DMS153 (cell line): ENCODE data around the gene CGB7.
"Not testable (repeated sequence)": the region's sequence is repeated elsewhere in the genome, so short reads cannot be mapped to it uniquely, and the experiment has no call there.

Source experiments
- DNase-seq: peaks from one replicate; lab custom pipeline; 2025; lab: John Stamatoyannopoulos, UW

CGB7 gene

DNA sequence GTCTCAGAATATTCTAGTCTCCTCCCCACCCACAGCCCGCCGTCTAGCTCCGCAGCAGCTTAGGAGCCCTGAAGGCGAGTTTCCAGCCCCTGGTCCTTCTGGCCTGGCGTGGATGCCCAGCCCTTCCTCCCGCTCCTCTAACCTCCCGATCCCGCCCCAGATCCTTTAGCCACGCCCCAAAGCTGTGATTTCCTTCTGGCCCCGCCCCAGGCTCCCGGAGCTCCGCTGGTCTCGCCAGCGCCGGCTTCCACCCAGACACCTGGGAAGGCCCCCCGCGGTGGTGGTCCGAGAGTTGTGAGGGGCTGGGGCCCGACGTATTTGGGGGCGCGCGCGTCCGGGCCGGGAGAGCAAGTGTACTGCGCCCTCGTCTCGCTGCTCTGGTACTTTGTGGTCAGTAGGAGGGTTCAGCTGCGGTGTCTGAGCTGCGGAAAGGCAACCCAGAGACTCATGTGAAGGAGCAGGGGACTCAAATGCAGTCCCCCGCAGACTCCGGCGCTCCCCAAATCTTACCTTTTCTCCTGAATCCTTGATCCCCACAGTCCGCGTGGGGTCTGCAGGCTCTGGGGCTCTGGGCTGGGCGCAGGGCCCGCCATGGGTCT lies at the start of gene CGB7:
TSS of gene CGB7 (minus strand) at position 114 of the 599 bp plus-strand sequence. CDS start 2,374 bp downstream, outside the sequence.
- DNase-seq: no peak

DNA sequence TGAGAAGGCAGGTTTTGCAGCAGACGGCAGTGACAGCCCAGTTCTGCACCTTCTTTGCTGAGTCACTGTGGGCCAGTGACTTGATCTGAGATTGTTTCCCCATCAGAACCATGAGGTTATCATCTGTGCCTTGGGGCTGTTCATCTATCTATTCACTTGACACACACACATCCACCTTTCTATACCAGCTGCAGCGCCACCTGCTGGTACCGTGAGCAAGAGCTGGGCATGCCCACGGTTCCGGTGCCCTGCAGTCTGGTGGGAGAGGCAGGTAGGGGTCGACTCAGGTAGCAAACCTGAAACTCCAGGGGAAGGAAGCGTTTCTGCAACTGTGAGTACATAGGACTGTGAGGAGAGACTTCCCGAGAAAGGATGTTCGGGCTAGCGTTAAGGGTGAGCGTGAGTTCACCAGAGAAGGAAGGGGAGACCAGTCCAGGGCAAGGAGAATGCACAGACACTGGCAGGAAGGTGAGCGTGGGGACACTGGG lies 49.1 kb upstream of the CGB7 start:
- DNase-seq: no peak

DNA sequence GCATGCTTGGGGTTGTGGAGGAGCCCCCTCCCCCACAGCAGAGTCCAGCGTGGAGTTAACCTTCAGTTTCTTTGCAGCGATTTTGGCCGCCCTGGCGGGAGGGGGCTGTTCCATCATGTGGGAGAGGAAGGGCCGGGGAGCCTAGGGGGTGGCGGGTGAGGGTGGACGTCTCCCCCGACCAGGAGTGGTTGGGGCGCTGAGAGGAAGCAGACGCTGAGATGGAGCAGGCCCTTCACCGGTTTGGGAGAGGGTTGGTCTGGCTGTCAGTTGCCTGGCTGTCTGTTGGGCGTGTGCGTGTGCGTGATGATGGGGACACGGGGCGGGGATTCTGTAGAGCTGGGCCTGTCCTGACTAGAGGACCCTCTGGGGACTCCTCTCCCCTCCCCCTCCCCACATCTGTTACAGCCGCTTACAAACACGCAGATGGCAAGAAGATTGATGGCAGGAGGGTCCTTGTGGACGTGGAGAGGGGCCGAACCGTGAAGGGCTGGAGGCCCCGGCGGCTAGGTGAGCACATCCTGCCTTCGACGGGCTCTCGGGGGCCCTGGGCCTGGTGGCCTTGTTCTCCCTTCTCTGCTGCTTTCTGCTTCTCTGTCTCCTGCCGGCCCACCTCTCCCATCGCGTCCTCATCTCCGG lies 46.8 kb upstream of the CGB7 start:
- DNase-seq: no peak

DNA sequence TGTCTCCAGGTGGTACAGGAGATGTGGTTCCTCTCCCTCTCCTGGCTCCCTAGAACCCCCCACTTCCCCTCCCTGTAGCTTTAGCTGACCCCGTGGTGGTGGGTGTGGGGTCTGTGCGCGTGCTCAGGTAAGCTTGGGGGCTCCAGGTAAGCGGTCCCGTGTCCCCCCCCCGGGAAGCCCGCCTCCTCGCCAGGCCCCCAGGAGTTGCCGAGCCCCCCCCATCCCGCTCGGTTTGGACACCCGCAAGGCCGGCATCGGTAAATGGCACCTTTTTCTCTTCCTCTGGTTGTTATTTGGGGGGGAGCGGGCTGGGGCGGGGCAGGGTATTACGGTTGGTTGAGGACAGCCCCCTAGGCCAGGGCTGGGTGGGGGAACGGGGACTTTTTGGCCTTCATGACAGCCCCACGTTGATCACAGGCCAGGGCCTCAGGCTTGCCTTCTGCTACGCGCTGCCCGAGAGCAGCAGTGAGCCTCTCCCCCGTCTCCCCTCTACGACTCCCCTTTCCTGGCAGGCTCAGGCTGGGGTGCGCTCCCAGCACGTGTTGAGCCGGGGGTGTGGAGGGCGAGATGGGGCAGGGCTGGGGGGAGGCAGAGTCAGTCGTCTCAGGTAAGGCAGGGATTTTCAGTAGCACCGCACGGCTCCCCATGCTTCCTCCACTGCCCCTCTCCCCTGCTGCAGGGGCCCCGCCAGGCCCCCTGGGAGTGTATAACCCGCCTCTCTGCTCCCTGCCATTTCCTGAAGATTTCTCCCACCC lies 46.0 kb upstream of the CGB7 start:
- DNase-seq: no peak

DNA sequence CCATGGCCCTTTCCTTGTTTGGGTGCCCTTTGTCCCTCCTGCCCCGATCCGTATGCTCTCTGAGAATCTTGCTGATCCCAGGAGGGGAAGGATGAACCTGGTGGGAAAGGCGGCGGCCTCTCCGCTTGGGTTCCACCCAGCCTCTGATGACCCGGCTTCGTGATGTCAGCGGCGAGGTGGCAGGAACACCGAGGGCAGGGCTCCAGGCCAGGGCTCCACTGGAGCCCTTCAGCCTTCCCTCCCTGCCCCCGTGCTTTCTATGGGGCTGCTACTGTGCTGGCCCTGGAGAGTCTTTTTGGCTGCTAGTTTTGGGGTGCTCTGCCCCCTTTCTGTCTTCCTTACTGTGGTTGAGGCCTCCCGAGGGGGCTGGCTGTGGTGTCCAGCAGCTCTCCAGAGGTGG lies 44.8 kb upstream of the CGB7 start:
- DNase-seq: no peak

DNA sequence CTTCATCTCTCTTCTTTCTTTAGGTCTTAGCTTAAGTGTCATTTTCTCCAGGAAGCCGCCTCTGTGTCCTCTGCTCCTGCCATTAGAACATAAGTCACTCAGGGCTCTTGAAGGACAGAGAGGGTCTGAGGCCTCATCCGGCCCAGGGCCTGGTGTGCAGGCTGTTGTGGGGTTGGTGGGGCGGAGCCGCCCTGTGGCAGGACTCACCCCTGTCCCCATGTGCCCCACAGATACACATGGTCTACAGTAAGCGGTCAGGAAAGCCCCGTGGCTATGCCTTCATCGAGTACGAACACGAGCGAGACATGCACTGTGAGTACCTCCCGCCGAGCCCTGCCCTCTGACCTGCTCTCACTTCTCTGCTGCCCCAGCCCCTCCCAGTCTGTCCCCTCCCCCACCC lies 43.6 kb upstream of the CGB7 start:
- no peak for DNase-seq

DNA sequence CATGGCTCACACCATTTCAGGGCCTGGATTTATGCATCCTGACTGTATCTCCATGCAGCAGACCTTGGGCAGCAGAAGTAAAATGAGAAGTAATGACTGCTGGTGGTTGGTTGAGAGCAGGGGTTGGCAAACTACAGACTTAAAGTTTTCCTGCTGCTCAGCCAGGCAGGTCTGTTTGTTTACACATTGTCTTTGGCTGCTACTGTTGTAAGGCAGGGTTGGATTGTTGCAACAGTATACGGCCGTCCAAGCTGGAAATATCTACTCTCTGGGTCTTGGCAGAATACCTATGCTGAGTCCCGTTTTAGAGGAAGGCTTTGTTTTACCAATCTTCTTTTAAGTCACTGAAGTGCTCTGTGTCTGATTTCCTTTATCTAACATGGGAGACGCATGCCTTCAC lies 41.2 kb upstream of the CGB7 start:
- DNase-seq: no peak

DNA sequence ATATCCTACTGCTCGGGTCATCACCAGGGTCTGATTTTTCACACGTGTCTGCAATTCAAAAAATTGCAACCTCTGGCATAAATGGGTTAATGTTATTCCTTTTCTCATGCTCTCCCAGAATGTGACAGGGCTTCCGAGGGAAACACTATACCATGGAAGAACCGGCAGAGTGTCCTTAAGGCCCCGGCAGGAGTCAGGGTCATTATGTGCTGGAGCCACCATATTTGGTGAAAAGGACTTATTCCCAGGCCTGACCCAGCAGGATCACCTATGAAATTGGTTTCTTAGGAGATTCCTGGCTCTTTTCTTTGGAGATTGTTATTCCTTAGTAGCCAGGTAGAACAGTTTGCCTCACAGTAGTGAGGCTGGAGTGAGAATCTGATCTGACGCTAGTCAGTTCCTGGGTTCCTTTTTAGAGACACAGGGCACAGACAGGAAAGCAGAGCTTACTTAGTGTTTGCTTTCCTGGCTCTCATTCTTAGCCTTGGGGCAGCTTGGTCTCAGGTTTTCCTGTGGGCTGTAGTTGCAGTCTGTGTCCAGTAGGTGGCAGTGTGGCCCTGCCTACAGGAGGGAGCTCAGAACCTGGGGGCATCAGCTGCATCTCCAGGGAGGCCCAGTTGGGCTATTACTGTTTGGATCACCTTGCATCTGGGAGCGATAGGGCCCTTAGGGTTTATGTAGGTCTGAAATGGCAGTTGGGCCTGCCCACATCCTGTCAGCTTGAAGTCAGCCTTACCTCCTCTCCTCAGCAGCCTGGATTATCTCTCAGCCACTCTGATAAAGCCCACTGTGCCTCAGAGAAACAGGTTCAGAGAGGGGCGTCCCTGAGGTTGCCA lies 40.1 kb upstream of the CGB7 start:
- DNase-seq: peak; percentile 55

DNA sequence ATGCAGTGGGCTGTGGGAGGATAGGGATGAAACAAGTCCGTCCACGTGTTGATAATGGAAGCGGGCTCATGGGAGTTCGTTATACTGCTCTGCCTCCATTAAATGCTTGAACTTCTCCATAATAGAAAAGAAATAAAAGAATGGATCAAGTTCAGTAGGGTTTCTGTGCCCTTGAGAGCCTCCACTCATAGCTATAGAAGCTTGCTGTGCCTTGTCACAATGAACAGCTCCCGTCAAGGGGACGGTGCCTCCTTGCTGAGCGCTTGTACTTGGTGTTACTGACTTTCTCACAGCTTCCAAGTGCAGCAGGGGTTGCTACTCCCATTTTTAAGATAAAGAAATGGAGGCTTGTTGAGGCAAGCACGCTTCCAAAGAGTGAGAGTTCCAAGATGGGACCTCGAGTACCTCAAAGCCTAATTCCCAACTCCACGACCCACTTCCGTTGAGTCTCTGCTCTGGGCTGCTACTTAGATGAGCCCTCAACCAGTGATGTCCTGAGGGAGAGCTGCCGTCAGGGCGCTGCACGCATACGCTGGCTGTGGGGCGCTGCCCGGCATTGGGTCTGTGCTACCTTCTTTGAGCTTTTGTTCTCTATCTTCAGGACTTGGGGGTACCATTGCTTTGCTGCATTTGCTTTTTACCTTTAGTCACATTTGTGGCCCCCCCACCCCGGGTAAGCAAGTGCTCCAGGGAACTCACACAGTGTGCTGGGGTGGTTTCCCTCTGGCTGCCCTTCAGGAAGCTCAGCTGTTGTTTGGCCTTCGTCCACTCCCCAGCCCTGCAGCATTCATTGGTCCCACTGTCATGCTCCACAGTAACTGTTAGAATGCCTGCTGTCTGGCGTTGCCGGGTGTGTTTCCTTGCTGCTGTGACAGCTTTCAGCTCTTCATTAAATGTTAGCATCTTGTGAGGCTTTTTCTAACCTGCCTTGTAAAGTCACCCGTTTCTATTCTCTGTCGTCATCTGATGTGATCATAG lies 37.2 kb upstream of the CGB7 start:
- no peak for DNase-seq

DNA sequence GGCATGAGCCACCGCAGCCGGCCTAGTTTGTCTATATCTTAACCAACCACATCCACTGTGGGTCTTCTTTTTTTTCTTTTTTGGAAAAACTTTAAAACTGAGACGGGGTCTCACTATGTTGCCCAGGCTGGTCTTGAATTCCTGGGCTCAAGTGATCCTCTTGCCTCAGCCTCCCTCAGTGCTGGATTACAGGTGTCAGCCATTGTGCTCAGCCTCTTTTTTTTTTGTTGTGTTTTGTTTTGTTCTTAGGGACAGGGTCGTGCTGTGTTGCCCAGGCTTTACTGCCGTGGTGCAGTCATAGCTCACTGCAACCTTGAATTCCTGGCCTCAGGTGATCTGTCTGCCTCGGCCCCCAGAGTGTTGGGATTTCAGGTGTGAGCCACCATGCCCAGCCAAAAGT lies 35.1 kb upstream of the CGB7 start:
- DNase-seq: no peak

DNA sequence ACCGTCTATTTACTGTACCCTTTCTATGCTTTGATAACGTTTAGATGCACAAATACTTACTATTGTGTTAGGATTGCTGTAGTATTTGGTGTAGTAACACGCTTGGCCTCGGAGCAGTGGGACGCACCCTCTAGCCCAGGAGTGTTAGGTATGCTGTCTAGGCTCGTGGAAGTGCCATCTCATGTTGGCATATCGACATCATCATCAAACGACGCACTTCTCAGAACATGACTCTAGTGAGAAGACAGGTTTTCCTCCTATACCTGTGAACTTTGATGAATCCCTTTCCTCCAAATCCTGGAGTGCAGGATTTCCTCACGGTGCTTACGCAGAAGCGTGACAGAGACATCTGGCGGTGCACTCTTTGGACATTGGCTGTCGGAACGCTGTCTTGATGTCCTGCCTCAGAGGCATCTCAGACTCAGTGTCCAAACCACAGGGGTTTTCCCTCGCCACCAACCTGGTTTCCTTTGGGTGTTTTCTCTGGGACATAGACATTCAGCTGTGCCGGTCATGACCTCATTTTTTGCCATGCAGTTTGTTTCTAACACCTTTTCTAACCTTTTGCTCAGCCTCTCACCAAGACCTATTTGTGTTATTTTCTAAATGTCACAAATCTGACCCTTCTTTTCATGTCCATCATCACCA lies 34.0 kb upstream of the CGB7 start:
- DNase-seq: no peak

DNA sequence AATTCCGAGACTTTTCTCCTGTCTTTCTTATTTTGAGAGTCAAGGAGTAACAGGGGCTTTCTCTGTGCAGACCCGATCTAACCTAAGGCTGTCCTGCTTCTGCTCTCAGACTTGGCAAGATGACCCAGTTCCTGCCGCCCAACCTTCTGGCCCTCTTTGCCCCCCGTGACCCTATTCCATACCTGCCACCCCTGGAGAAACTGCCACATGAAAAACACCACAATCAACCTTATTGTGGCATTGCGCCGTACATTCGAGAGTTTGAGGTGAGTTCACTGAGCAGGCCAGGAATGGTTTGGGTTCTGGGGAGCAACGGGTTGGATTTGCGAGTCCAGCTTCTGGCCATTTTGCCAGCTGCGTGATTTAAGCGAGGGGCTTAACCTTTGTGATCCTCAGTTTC lies 28.7 kb upstream of the CGB7 start:
- no peak for DNase-seq

DNA sequence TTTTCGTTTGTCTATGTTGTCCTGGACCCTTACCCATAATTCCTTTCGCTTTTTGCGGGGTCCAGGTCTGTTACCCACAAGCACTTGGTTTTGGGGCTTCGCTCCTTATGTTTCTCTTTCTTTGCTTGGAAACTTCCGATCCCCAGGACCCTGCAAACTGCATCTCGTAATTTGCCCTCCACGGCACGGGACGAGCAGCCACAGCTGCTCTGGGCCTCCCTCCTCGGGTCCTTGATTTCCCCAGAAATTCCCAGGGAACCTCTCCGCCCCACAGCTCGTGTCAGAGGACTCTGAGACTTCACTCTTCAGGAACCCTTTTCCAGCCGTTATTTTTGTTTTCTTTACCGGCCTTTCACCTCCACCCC lies 28.3 kb upstream of the CGB7 start:
- no peak for DNase-seq

DNA sequence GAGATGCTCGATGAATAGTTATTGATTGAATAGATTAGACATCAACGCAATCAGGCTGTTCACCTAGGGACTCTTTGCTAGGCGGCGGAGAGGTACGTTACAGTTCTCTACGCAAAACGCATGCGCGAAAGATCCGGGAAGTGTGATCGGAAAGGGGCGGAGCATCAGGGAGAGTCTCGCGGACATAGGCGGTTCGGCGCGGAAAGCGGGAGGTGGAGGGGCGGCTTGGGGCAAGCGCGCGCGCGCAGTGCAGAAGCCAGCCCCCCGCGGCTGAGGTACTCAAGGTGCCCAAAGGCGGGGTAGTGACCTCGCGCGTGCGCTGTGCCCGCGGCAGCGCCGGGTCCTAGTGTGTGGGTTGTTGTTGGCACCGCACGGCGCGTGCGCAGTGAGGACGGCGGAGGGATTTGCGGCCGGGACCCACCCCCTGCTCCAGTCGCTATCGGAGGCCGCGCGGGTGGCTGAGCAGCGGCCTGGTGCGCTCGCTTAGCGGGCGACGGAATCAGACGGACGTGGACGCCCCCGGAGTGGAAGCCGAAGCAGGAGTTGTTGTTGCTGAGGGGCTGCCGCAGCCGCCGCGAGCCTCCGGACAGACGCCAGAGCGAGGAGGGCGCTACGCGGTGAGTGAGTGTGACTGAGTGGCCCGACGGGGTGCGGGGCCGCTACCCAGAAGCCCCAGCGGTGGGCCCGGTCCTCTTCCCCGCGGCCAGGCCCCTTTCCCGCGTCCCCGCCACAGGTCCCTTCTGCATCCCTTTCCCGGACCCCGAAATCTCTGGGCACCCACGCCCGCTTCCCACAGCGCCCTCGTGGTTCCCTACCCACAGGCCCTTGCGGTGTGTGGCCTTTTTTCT lies 27.7 kb upstream of the CGB7 start, which contains the start of gene SNRNP70:
TSS of gene SNRNP70 (plus strand) at position 432 of the 848 bp plus-strand sequence. CDS start 964 bp downstream, outside the sequence.
- peak; percentile 98 for DNase-seq

DNA sequence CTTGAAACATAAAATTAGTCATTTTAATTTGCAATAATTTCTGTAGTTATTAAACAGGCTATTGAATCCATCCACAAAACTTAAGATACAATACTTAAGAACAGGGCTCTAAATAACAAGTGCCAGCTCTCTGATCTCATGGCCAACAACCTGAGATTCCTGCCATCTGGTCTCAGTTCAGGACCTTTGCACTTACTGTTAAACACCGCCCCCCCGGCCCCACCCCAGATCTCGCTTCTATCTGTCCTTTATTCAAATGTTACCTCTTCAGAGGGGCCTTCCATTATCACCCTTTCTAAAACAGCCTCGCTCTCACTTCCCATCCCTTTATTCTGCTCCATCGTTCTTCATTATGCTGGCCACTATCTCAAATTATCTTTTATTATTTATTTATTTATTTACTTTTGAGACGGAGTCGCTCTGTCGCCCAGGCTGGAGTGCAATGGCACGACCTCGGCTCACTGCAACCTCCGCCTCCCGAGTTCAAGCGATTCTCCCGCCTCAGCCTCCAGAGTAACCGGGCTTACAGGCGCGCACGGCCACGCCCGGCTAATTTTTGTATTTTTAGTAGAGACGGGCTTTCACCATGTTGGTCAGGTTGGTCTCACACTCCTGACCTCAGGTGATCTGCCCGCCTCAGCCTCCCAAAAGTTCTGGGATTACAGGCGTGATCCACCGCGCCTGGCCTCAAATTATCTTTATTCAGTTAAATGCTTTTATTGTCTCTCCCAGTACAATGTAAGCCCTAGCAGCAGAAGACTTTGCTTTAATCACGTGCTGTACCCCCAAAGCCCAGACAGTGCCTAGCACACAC lies 26.9 kb upstream of the CGB7 start:
- DNase-seq: no peak

DNA sequence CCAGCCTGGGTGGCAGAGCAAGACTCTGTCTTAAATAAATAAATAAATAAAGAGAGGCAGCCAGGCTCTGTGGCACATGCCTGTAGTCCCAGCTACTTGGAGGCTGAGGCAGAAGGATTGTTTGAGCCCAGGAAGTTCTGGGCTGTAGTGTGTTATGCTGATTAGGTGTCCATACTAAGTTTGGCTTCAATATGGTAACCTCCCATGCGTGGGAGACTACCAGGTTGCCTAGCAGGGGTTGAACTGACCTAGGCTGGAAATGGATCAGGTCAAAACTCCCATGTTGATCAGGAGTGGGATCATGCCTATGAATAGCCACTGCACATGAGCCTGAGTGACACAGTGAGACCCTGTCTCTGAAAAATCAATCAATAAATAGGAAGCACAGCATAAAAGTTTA lies 23.7 kb upstream of the CGB7 start:
- no peak for DNase-seq

DNA sequence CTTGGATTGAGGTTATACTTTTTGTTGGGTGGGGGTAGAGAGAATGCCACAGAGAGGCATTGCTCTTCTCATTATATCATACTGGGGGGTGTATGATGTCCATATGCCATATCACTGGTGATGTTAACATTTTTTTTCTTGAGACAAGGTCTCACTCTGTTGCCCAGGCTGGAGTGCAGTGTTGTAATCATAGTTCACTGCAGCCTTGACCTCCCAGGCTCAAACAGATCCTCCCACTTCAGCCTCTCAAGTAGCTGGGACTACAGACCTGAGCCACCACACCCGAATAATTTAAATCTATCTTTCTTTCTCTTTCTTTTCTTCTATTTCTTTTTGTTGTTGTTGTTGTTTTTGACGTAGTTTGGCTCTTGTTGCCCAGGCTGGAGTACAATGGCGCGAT lies 22.8 kb upstream of the CGB7 start:
- no peak for DNase-seq

DNA sequence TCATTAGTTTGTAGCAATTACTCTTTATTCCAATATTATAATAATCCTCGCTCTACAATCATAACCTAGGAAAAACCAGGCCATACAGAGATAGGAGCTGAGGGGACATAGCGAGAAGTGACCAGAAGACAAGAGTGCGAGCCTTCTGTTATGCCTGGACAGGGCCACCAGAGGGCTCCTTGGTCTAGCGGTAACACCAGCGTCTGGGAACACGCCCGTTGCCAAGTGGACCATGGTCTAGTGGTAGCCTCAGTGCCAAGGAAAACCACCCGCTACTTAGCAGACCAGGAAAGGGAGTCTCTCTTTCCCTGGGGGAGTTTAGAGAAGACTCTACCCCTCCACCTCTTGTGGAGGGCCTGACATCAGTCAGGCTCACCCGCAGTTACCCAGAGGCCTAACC lies 17.3 kb upstream of the CGB7 start:
- DNase-seq: not testable (repeated sequence)
